ENCODE results near the gene TSKS. TPM values are rescaled to one million over a fixed set of nuclear protein-coding genes. Genes with fewer than 3 reads are reported as not detected.

The TSKS gene
- total RNA-seq, 1 experiment from 2014 or later = 0.76 TPM

- Histone ChIP-seq H3K79me2 (ENCODE audit: insufficient read depth, low read length) (peaks cover 34% of the 10 kb centered on the region), H3K27ac (ENCODE audit: low read depth, low read length) (no peak overlapping the region), H3K9me2 (ENCODE audit: insufficient read depth) (no peaks in the 10 kb centered on the region), H3K36me3 (ENCODE audit: control insufficient read depth in 1 of 2, insufficient read depth in 2 of 2, low read length in 2 of 2) (no peaks in the 10 kb centered on the region; a peak in 1 of 4 replicates), H4K20me1 (ENCODE audit: insufficient read depth) (no peaks in the 10 kb centered on the region), H3K27me3 (ENCODE audit: insufficient read depth, low read length) (no peaks in the 10 kb centered on the region), H3K4me3 (replicated peaks in 1 of 2; ENCODE audit: low read depth in 1 of 2, low read length in 2 of 2) (peak overlapping the region; percentile 91 to 97), H3K4me1 (ENCODE audit: control insufficient read depth in 1 of 2, insufficient read depth in 2 of 2, low read length in 2 of 2) (peaks cover 21 to 33% of the 10 kb centered on the region in 2 experiments), H3K9me3 (ENCODE audit: control insufficient read depth in 1 of 2, insufficient read depth in 1 of 2, low read depth in 1 of 2, low read length in 2 of 2) (no peaks in the 10 kb centered on the region), H3K9ac (ENCODE audit: low read length) (peak overlapping the region; percentile 91), H2AFZ (ENCODE audit: low read depth, low read length, poor library complexity, severe bottlenecking) (no peak overlapping the region), H3K4me2 (ENCODE audit: low read length) (peak overlapping the region; percentile 89)
- ChIA-PET RAD21 (ENCODE audit: low non-redundant PET in 1 of 2, low total read pairs in 2 of 2, uncharacterized antibody in 2 of 2, unreplicated experiment in 2 of 2) (no interaction called here), POLR2A (no interaction called here), CTCF (no interaction called here)
- no peak for DNase-seq (ENCODE audit: low read depth, low spot score)
- no peak for ATAC-seq
- TF ChIP-seq ATF3 (IDR thresholded peaks at IDR 0.05) = no peak
- no peak for TF ChIP-seq TCF7L2 (IDR thresholded peaks at IDR 0.05; ENCODE audit: borderline replicate concordance, extremely low read depth, insufficient read depth, insufficient read length)
- TF ChIP-seq POLR2AphosphoS5 (IDR thresholded peaks at IDR 0.05; ENCODE audit: low read depth, low read length) = no peak
- no peak for TF ChIP-seq JUND (IDR thresholded peaks at IDR 0.05)
- no TSS peak for BruUV-seq (replicated peaks)
- intact Hi-C loops (cut with micrococcal nuclease) = loop anchor here (5.0 kb wide), 2 partner anchors 39 to 99 kb away; partner anchors contain the start of gene PNKP
Measured at GRCh38 chr19:49767967-49768581, 5.0 kb upstream of the TSKS start.

GRCh38 chr19:49767381-49767780, 4.3 kb upstream of the TSKS start:
- BruUV-seq (replicated peaks) = TSS peak; percentile 34
- no peak for ATAC-seq
- H3K27me3 ChIP-seq (ENCODE audit: insufficient read depth, low read length) = no peaks in the 10 kb centered on the region
- intact Hi-C loops (cut with micrococcal nuclease) = loop anchor here (5.0 kb wide), 2 partner anchors 40 to 100 kb away; partner anchors contain the start of gene PNKP
- RAD21 ChIA-PET (ENCODE audit: low non-redundant PET in 1 of 2, low total read pairs in 2 of 2, uncharacterized antibody in 2 of 2, unreplicated experiment in 2 of 2) = no interaction called here
- peak overlapping the region; percentile 63 for H3K27ac ChIP-seq (ENCODE audit: low read depth, low read length)
- no peaks in the 10 kb centered on the region for H3K9me2 ChIP-seq (ENCODE audit: insufficient read depth)
- POLR2A ChIA-PET = interaction anchor here (1.1 kb wide), 3 partner anchors 11 to 271 kb away, joined by 3 to 6 read pairs (median 5); partner anchors contain the start of gene RPS11
- H3K9me3 ChIP-seq (ENCODE audit: control insufficient read depth in 1 of 2, insufficient read depth in 1 of 2, low read depth in 1 of 2, low read length in 2 of 2) = no peaks in the 10 kb centered on the region
- H3K9ac ChIP-seq (ENCODE audit: low read length) = peak overlapping the region; percentile 91
- CTCF ChIA-PET = interaction anchor here (1.1 to 2.3 kb wide), 2 partner anchors 37 to 50 kb away, joined by 5 to 8 read pairs; no protein-coding TSS in a partner anchor
- peak overlapping the region; percentile 91 to 97 for H3K4me3 ChIP-seq (replicated peaks in 1 of 2; ENCODE audit: low read depth in 1 of 2, low read length in 2 of 2)
- DNase-seq (ENCODE audit: low read depth, low spot score) = no peak
- H4K20me1 ChIP-seq (ENCODE audit: insufficient read depth) = no peaks in the 10 kb centered on the region
- TF ChIP-seq EZH2 (IDR thresholded peaks at IDR 0.05) (no peak), REST (IDR thresholded peaks at IDR 0.05; ENCODE audit: low read depth) (no peak), MAX (IDR thresholded peaks at IDR 0.05) (no peak), ELF1 (IDR thresholded peaks at IDR 0.05; ENCODE audit: borderline replicate concordance, low read depth) (no peak), RAD21 (IDR thresholded peaks at IDR 0.05; ENCODE audit: low read depth) (no peak)
- H3K4me1 ChIP-seq (ENCODE audit: control insufficient read depth in 1 of 2, insufficient read depth in 2 of 2, low read length in 2 of 2) = peaks cover 21 to 33% of the 10 kb centered on the region in 2 experiments
- peaks cover 34% of the 10 kb centered on the region for H3K79me2 ChIP-seq (ENCODE audit: insufficient read depth, low read length)
- peak overlapping the region; percentile 89 for H3K4me2 ChIP-seq (ENCODE audit: low read length)
- H3K36me3 ChIP-seq (ENCODE audit: control insufficient read depth in 1 of 2, insufficient read depth in 2 of 2, low read length in 2 of 2) = no peaks in the 10 kb centered on the region; a peak in 1 of 4 replicates
- H2AFZ ChIP-seq (ENCODE audit: low read depth, low read length, poor library complexity, severe bottlenecking) = no peak overlapping the region
